Measurements from ENCODE around the gene INA.
"Not testable (repeated sequence)": the region's sequence is repeated elsewhere in the genome, so short reads cannot be mapped to it uniquely, and the experiment has no call there.

Gene INA

GRCh38 chr10:103238506-103239252 lies 38.3 kb upstream of the INA start:
- TF ChIP-seq ZFX (IDR thresholded peaks at IDR 0.05) (no peak), CTCF (conservative IDR thresholded peaks at IDR 0.05) (no peak)
- peak overlapping the region; percentile 14; the same call in 1 of the 2 replicates for H3K27ac ChIP-seq

GRCh38 chr10:103241262-103242011 lies 35.5 kb upstream of the INA start:
- no peak for TF ChIP-seq CTCF (conservative IDR thresholded peaks at IDR 0.05)
- peak; percentile 39; the same call in 1 of the 2 replicates for TF ChIP-seq ZFX (IDR thresholded peaks at IDR 0.05)
- peak overlapping the region; percentile 93 for H3K27ac ChIP-seq

GRCh38 chr10:103244666-103245271 lies 32.2 kb upstream of the INA start:
- H3K27ac ChIP-seq, result no peak overlapping the region
- TF ChIP-seq CTCF (conservative IDR thresholded peaks at IDR 0.05) (peak; percentile 94), ZFX (IDR thresholded peaks at IDR 0.05) (no peak)

GRCh38 chr10:103245587-103245986 lies 31.4 kb upstream of the INA start, which contains the start of gene RPEL1:
TSS of gene RPEL1 (plus strand) at chr10:103245887. CDS start at chr10:103245997, 110 bp downstream.
- not testable (repeated sequence) for H3K27ac ChIP-seq

GRCh38 chr10:103246324-103246723 lies 30.6 kb upstream of the INA start:
- no peak overlapping the region for H3K27ac ChIP-seq
- TF ChIP-seq CTCF (conservative IDR thresholded peaks at IDR 0.05), result no peak
- no peak for TF ChIP-seq ZFX (IDR thresholded peaks at IDR 0.05)

- H3K27ac ChIP-seq, result no peak overlapping the region
- TF ChIP-seq CTCF (conservative IDR thresholded peaks at IDR 0.05) (no peak), ZFX (IDR thresholded peaks at IDR 0.05) (no peak)
Observed at GRCh38 chr10:103254113-103254512, 22.8 kb upstream of the INA start.

- no peak overlapping the region for H3K27ac ChIP-seq
- TF ChIP-seq ZFX (IDR thresholded peaks at IDR 0.05) (no peak), CTCF (conservative IDR thresholded peaks at IDR 0.05) (no peak)
Observed at GRCh38 chr10:103254538-103255325, 22.2 kb upstream of the INA start.

All from C4-2B (cell line).